ENCODE data around the gene CWC15. TPM values are rescaled to one million over a fixed set of nuclear protein-coding genes. Genes with fewer than 3 reads are reported as not detected.
"Not testable (repeated sequence)": the region's sequence is repeated elsewhere in the genome, so short reads cannot be mapped to it uniquely, and the experiment has no call there.

The CWC15 gene
- polyA plus RNA-seq, 1 of the 3 experiments (the other 2 are of a cell fraction) = 27.0 TPM

GRCh38 chr11:94920311-94920710, 53.0 kb downstream of the CWC15 start:
- Histone ChIP-seq H3K79me2 (ENCODE audit: insufficient read depth) (no peaks in the 10 kb centered on the region), H3K9me3 (no peaks in the 10 kb centered on the region), H2AFZ (ENCODE audit: low read depth) (no peak overlapping the region), H3K27me3 (ENCODE audit: insufficient read depth) (no peaks in the 10 kb centered on the region), H3K4me1 (ENCODE audit: control insufficient read depth in 1 of 2, insufficient read depth in 2 of 2, low read depth in 1 of 2, low read length in 1 of 2) (peaks cover 0 to 27% of the 10 kb centered on the region in 2 experiments; a peak in 3 of 4 replicates), H3K4me2 (no peak overlapping the region), H3K9me2 (no peaks in the 10 kb centered on the region), H3K36me3 (replicated peaks in 1 of 2; ENCODE audit: control insufficient read depth in 1 of 2, insufficient read depth in 2 of 2, low read length in 1 of 2) (no peaks in the 10 kb centered on the region), H3F3A (replicated peaks; ENCODE audit: insufficient read depth) (no peaks in the 10 kb centered on the region), H3K9ac (no peak overlapping the region), H4K20me1 (ENCODE audit: insufficient read depth) (no peaks in the 10 kb centered on the region), H3K4me3 (ENCODE audit: low read depth in 2 of 2, low read length in 1 of 2) (no peak overlapping the region), H3K27ac (ENCODE audit: low read depth in 2 of 2, low read length in 1 of 2) (no peak overlapping the region)
- no peak for DNase-seq
- ChIA-PET CTCF (no interaction called here), POLR2A (no interaction called here)
- TF ChIP-seq TEAD4 (IDR thresholded peaks at IDR 0.05; ENCODE audit: borderline replicate concordance, insufficient read depth) (no peak), TCF12 (IDR thresholded peaks at IDR 0.05) (no peak), NFIC (IDR thresholded peaks at IDR 0.05; ENCODE audit: borderline replicate concordance) (no peak), RCOR1 (IDR thresholded peaks at IDR 0.05; ENCODE audit: low read length) (no peak), GABPA (IDR thresholded peaks at IDR 0.05; ENCODE audit: low read depth) (no peak), FOXM1 (IDR thresholded peaks at IDR 0.05; ENCODE audit: low read depth) (no peak), TAF1 (IDR thresholded peaks at IDR 0.05; ENCODE audit: borderline replicate concordance, low read depth, low read length) (no peak), FOSL2 (IDR thresholded peaks at IDR 0.05; ENCODE audit: borderline replicate concordance, low read depth) (no peak), YY1 (IDR thresholded peaks at IDR 0.05; ENCODE audit: low read depth) (no peak), EZH2phosphoT487 (IDR thresholded peaks at IDR 0.05; ENCODE audit: borderline replicate concordance, low read depth) (no peak), USF1 (IDR thresholded peaks at IDR 0.05; ENCODE audit: borderline replicate concordance, low read depth) (no peak), MXI1 (IDR thresholded peaks at IDR 0.05; ENCODE audit: low read depth, low read length) (no peak), GATA2 (CRISPR knock-in tag; IDR thresholded peaks at IDR 0.05) (no peak), RXRA (IDR thresholded peaks at IDR 0.05; ENCODE audit: borderline replicate concordance, low read depth) (no peak), CHD2 (IDR thresholded peaks at IDR 0.05; ENCODE audit: low read length, partially characterized antibody) (no peak), IRF3 (IDR thresholded peaks at IDR 0.05; ENCODE audit: low read depth, low read length) (no peak), RFX5 (IDR thresholded peaks at IDR 0.05; ENCODE audit: low read length) (no peak), CTCF (IDR thresholded peaks at IDR 0.05) (no peak), MAX (IDR thresholded peaks at IDR 0.05; ENCODE audit: low read depth) (no peak)

GRCh38 chr11:94913718-94914394, 59.5 kb downstream of the CWC15 start:
- H3K4me3 ChIP-seq (ENCODE audit: low read depth in 2 of 2, low read length in 1 of 2); H3K36me3 ChIP-seq (replicated peaks in 1 of 2; ENCODE audit: control insufficient read depth in 1 of 2, insufficient read depth in 2 of 2, low read length in 1 of 2); H3K79me2 ChIP-seq (ENCODE audit: insufficient read depth); H2AFZ ChIP-seq (ENCODE audit: low read depth); H4K20me1 ChIP-seq (ENCODE audit: insufficient read depth); H3K4me1 ChIP-seq (ENCODE audit: control insufficient read depth in 1 of 2, insufficient read depth in 2 of 2, low read depth in 1 of 2, low read length in 1 of 2); H3K9me3 ChIP-seq; H3K27ac ChIP-seq (ENCODE audit: low read depth in 2 of 2, low read length in 1 of 2); POLR2A ChIA-PET; H3F3A ChIP-seq (replicated peaks; ENCODE audit: insufficient read depth); CTCF ChIA-PET; H3K9ac ChIP-seq; H3K4me2 ChIP-seq; H3K9me2 ChIP-seq; H3K27me3 ChIP-seq (ENCODE audit: insufficient read depth); DNase-seq: not testable (repeated sequence)
- WGBS (ENCODE audit: low lambda C conversion rate) = 91% methylated on average over 2 of the region's 2 CpGs
